Activated CD8-positive, alpha-beta memory T cell treated with anti-CD3 and anti-CD28 coated beads, Interleukin-2, amount 10 ng/mL, durations not matched to agents 7 days and 5 days (primary cell): ENCODE data around the gene JSRP1. TPM values are rescaled to one million over a fixed set of nuclear protein-coding genes. Genes with fewer than 3 reads are reported as not detected.

Experiments
- ATAC-seq: fragments of 150-1000 bp; cut with Tn5 transposase; one replicate; pipeline ENCODE4 v1.10.0; 2021; ENCODE audit warnings: moderate library complexity
- CTCF ChIA-PET: fragments of 350-600 bp; sonication (Branson Sonifier 250); formaldehyde crosslinking; loops from one replicate; lab custom pipeline; 2021; ENCODE audit warnings: antibody characterized with exemption; lab: Charles Lee
- DNase-seq: peaks from one replicate; pipeline ENCODE4 v3.0.0-alpha.2; 2020
- H3K27ac Mint-ChIP-seq: one replicate; pipeline ENCODE4 v1.8.0; 2021; ENCODE audit warnings: mild to moderate bottlenecking, mixed read lengths
- H3K27me3 Mint-ChIP-seq: one replicate; pipeline ENCODE4 v1.8.0; 2021; ENCODE audit warnings: mixed read lengths
- H3K36me3 Mint-ChIP-seq: one replicate; pipeline ENCODE4 v1.8.0; 2021; ENCODE audit warnings: mild to moderate bottlenecking, mixed read lengths
- H3K4me1 Mint-ChIP-seq: one replicate; pipeline ENCODE4 v1.8.0; 2021; ENCODE audit warnings: mixed read lengths
- H3K4me3 Mint-ChIP-seq: one replicate; pipeline ENCODE4 v1.8.0; 2021; ENCODE audit warnings: mild to moderate bottlenecking, moderate library complexity, mixed read lengths
- H3K9me3 Mint-ChIP-seq: one replicate; pipeline ENCODE4 v1.8.0; 2022; ENCODE audit warnings: low read depth, mixed read lengths
- total RNA-seq, 2 experiments: library from RNA; stranded (reverse); gene quantifications; one replicate each; pipeline ENCODE4 v1.2.3, GENCODE V29; 2021

JSRP1 gene
- total RNA-seq, 2 experiments from 2014 or later, result 1.0 TPM; not detected in 1

DNA sequence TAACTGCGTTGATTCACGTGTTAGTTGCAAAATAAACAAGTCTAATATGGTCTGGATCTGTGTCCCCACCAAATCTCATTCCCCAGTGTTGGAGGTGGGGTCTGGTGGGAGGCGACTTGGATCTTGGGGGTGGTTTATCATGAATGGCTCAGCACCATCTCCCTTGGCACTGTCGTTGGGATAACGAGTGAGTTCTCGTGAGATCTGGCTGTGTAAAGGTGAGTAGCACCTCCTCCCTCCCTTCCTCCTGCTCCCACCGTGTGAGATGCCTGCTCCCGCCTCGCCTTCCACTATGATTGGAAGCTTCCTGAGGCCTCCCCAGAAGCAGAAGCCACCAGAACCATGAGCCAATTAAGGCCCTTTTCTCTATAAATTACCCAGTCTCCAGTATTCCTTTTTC lies 20.9 kb upstream of the JSRP1 start:
- no peaks in the 10 kb centered on the region for H3K27me3 Mint-ChIP-seq
- H3K4me3 Mint-ChIP-seq, result no peak overlapping the region
- H3K27ac Mint-ChIP-seq, result peak overlapping the region; percentile 49
- H3K36me3 Mint-ChIP-seq, result peaks cover 14% of the 10 kb centered on the region
- ATAC-seq (no peak), DNase-seq (no peak)
- peaks cover 31% of the 10 kb centered on the region for H3K4me1 Mint-ChIP-seq
- H3K9me3 Mint-ChIP-seq, result no peaks in the 10 kb centered on the region
- CTCF ChIA-PET, result interaction anchor here (0.9 to 7.0 kb wide), 4 partner anchors 10 to 115 kb away, joined by 3 to 52 read pairs (median 4); partner anchors contain the start of gene PLEKHJ1

DNA sequence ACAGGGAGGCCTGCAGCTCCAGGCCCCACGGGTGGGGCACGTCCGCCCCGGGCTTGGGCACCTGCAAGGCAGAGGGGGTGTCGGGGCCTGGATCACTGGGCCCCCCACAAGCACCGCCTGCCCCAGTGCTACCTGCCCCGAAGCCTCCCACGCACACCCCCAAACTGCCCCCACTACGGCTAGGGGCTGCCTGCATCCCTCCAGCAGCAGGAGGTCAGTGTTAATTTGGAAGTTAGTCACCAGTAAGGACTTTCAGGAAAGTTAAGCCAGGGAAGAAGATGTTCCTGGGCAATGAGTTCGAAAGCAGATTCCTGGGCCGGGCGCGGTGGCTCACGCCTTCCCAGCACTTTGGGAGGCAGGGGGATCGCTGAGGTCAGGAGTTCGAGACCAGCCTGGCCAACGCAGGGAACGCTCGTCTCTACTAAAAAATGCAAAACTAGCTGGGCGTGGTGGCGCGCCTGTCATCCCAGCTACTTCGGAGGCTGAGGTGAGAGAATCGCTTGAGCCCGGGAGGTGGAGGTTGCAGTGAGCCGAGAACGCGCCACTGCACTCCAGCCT lies 20.3 kb upstream of the JSRP1 start:
- CTCF ChIA-PET, result interaction anchor here (0.9 to 7.0 kb wide), 6 partner anchors 11 to 116 kb away, joined by 3 to 52 read pairs (median 12); partner anchors contain the start of gene PLEKHJ1
- Mint-ChIP-seq H3K4me1 (peaks cover 29% of the 10 kb centered on the region), H3K27me3 (no peaks in the 10 kb centered on the region), H3K36me3 (peaks cover 18% of the 10 kb centered on the region), H3K4me3 (no peak overlapping the region), H3K27ac (no peak overlapping the region), H3K9me3 (no peaks in the 10 kb centered on the region)
- DNase-seq (no peak), ATAC-seq (no peak)

DNA sequence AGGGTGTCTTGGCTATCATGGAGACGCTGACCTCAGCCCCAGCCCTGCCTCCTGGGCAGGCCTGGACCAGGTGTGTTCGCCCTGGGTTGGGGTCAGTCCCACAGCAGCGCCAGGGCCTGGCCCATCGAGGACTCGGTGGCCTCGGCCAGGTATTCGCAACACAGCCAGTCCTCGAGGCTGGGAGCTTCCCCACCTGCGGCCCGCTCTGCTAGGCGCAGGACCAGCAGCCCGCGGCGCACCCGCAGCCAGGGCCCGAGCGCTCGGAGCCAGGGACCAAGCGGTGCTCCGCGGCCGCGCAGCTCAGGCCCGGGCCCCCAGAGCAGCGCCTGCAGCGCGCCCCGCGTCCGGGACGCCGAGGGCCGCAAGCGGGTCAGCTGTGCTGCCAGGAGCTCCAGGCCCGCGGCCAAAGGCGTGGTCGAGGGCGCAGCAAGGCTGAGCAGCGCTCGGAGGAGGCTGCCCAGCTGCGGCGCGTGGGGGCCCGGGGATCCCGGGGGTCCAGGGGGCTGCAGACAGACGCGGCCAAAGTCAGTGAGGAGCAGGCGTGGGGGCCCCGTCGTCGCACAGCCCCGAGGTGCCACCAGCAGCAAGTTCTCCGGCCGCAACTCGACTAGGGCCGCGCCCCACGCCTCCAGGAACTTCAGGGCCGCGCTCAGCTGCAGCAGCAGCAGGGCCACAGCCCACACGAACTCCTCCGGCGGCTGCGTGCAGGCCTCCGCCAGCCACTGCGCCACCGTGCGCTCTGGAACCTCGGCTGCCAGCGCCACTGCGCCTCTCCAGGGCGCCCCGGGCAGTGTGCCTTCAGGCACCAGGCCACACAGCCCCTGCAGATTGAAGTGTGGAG lies 19.6 kb upstream of the JSRP1 start:
- Mint-ChIP-seq H3K27me3 (no peaks in the 10 kb centered on the region), H3K36me3 (peaks cover 22% of the 10 kb centered on the region), H3K9me3 (no peaks in the 10 kb centered on the region), H3K27ac (no peak overlapping the region), H3K4me3 (no peak overlapping the region), H3K4me1 (peaks cover 31% of the 10 kb centered on the region)
- no peak for ATAC-seq
- CTCF ChIA-PET, result interaction anchor here (1.0 to 7.0 kb wide), 6 partner anchors 11 to 372 kb away, joined by 6 to 58 read pairs (median 20); partner anchors contain the start of genes PLEKHJ1 and SF3A2
- no peak for DNase-seq

DNA sequence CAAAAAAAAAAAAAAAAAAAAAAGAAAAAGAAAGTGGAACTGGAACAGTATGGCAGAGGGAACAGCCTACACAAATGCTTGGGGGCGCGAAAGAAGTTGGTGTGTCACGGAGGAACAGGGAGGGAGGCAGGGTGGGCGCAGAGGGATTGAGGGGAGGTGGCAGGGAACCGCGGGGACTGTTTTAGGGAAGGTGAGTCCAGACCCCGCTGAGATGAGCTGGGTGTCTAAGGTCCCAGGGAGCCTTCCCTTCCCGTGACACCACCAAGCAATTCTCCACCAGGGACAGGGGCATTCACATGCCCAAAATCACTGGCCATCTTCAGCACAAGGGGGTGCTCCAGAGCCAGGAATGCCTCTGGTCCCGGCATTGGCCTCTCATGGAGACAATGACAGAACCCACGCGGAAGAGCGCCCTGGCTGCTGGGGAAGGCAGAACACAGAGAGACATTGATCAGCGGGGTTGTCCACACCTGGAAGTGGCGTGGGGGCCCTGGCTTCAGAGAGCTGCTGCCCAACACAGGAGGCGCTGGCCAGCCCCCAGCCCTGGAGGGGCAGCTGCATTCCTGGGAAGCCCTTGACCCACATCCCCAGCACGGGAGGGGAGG lies 18.8 kb upstream of the JSRP1 start:
- H3K27me3 Mint-ChIP-seq, result no peaks in the 10 kb centered on the region
- DNase-seq (peak; percentile 73), ATAC-seq (no peak)
- H3K9me3 Mint-ChIP-seq, result no peaks in the 10 kb centered on the region
- H3K27ac Mint-ChIP-seq, result no peak overlapping the region
- peaks cover 31% of the 10 kb centered on the region for H3K4me1 Mint-ChIP-seq
- H3K4me3 Mint-ChIP-seq, result no peak overlapping the region
- H3K36me3 Mint-ChIP-seq, result peaks cover 23% of the 10 kb centered on the region
- CTCF ChIA-PET, result interaction anchor here (1.0 to 7.0 kb wide), 13 partner anchors 12 to 373 kb away, joined by 3 to 58 read pairs (median 6); partner anchors contain the start of genes PLEKHJ1 and SF3A2

- Mint-ChIP-seq H3K27me3 (no peaks in the 10 kb centered on the region), H3K4me1 (peaks cover 31% of the 10 kb centered on the region), H3K9me3 (no peaks in the 10 kb centered on the region), H3K27ac (peak overlapping the region; percentile 80), H3K36me3 (peaks cover 25% of the 10 kb centered on the region), H3K4me3 (peak overlapping the region; percentile 90)
- CTCF ChIA-PET, result interaction anchor here (0.8 to 7.0 kb wide), 15 partner anchors 8 to 344 kb away, joined by 3 to 58 read pairs (median 6); partner anchors contain the start of genes PEAK3, PLEKHJ1 and SF3A2
- no peak for DNase-seq
- ATAC-seq, result no peak
Measured at GRCh38 chr19:2274185-2274711, 18.0 kb upstream of the JSRP1 start.

DNA sequence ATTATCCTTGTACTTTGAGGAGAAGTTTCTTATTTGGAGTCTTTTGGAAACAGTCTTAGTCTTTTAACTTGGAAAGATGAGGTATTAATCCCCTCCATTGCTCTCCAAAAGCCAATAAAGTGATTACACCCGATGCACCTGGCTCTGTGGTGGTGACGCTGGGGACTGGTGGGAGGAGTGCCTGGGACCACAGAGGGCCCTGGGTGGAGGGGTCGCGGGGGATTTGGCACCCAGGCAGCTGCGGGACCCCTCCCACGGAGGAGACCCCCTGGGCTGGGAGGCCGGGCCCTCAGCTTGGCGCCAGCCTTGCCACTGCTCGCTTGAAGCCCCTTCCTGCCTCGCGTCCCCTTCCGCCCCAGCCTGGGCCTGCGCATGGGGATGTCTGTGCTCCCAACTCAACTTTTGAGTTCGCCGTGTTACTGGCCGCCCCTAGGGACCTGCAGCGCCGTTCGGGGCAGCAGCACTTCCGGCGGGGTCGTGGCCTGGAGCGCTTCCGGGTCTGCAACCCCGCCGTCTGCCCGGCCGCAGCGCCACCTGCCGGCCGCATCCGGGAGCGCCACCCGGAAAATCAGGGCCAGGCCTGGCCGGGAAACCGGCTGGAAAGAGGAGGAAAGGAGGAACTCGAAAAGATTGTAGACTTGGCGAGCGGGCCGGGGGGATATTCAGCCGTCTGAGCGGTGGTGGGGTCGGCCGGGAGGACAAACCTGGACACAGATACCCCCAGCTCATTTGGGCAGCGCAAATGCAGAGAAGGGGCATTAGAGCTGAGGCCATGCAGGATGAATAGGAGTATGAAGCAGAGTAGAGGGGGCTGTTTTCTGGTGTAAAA lies 17.4 kb upstream of the JSRP1 start:
- CTCF ChIA-PET, result interaction anchor here (0.6 to 7.0 kb wide), 16 partner anchors 8 to 343 kb away, joined by 3 to 58 read pairs (median 4); partner anchors contain the start of genes LSM7, PEAK3, PLEKHJ1 and SF3A2
- H3K4me1 Mint-ChIP-seq, result peaks cover 32% of the 10 kb centered on the region
- DNase-seq (peak; percentile 94), ATAC-seq (peak; percentile 65)
- peak overlapping the region; percentile 80 for H3K27ac Mint-ChIP-seq
- H3K9me3 Mint-ChIP-seq, result no peaks in the 10 kb centered on the region
- peak overlapping the region; percentile 90 for H3K4me3 Mint-ChIP-seq
- H3K36me3 Mint-ChIP-seq, result peaks cover 25% of the 10 kb centered on the region
- H3K27me3 Mint-ChIP-seq, result no peaks in the 10 kb centered on the region

GRCh38 chr19:2271234-2272103 lies 15.3 kb upstream of the JSRP1 start:
- CTCF ChIA-PET, result interaction anchor here (0.9 to 7.0 kb wide), 9 partner anchors 11 to 121 kb away, joined by 3 to 58 read pairs (median 7); partner anchors contain the start of genes PLEKHJ1 and SF3A2
- no peak for DNase-seq
- Mint-ChIP-seq H3K9me3 (no peaks in the 10 kb centered on the region), H3K27ac (peak overlapping the region; percentile 85), H3K27me3 (no peaks in the 10 kb centered on the region), H3K36me3 (peaks cover 25% of the 10 kb centered on the region), H3K4me1 (peaks cover 40% of the 10 kb centered on the region), H3K4me3 (peak overlapping the region; percentile 90)
- ATAC-seq, result no peak

- peak overlapping the region; percentile 94 for H3K27ac Mint-ChIP-seq
- H3K27me3 Mint-ChIP-seq, result no peaks in the 10 kb centered on the region
- ATAC-seq, result peak; percentile 8
- peaks cover 43% of the 10 kb centered on the region for H3K4me1 Mint-ChIP-seq
- peak overlapping the region; percentile 90 for H3K4me3 Mint-ChIP-seq
- H3K9me3 Mint-ChIP-seq, result no peaks in the 10 kb centered on the region
- CTCF ChIA-PET, result interaction anchor here (0.9 to 7.0 kb wide), 8 partner anchors 10 to 45 kb away, joined by 3 to 58 read pairs (median 10); partner anchors contain the start of genes PLEKHJ1 and SF3A2
- peaks cover 25% of the 10 kb centered on the region for H3K36me3 Mint-ChIP-seq
- DNase-seq, result peak; percentile 79
Measured at GRCh38 chr19:2270423-2271233, 14.4 kb upstream of the JSRP1 start.

DNA sequence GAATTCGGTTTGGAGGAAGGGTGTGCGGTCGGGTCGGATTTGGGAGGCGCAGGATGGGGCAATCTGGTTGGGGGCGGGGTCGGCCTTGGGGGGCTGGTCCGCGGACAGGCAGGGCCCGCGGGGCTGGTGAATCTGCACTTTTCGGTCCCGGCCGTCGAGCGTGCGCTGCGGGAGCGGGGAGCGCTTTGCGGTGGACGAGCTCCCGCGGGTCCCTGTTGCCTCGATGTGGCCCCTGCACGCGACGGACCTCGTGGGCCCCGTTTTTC lies 13.9 kb upstream of the JSRP1 start:
- peak overlapping the region; percentile 90 for H3K4me3 Mint-ChIP-seq
- no peaks in the 10 kb centered on the region for H3K27me3 Mint-ChIP-seq
- CTCF ChIA-PET, result interaction anchor here (0.9 to 6.1 kb wide), 4 partner anchors 10 to 35 kb away, joined by 3 to 58 read pairs (median 17); partner anchors contain the start of gene SF3A2
- H3K27ac Mint-ChIP-seq, result peak overlapping the region; percentile 94
- H3K36me3 Mint-ChIP-seq, result peaks cover 25% of the 10 kb centered on the region
- DNase-seq (peak; percentile 65), ATAC-seq (no peak)
- H3K4me1 Mint-ChIP-seq, result peaks cover 42% of the 10 kb centered on the region
- H3K9me3 Mint-ChIP-seq, result no peaks in the 10 kb centered on the region

- peak overlapping the region; percentile 94 for H3K27ac Mint-ChIP-seq
- H3K4me1 Mint-ChIP-seq, result peaks cover 39% of the 10 kb centered on the region
- H3K9me3 Mint-ChIP-seq, result no peaks in the 10 kb centered on the region
- CTCF ChIA-PET, result interaction anchor here (1.6 to 6.1 kb wide), 3 partner anchors 9 to 34 kb away, joined by 4 to 58 read pairs (median 30); partner anchors contain the start of gene SF3A2
- peak; percentile 99 for DNase-seq
- ATAC-seq, result peak; percentile 77
- H3K27me3 Mint-ChIP-seq, result no peaks in the 10 kb centered on the region
- H3K36me3 Mint-ChIP-seq, result peaks cover 25% of the 10 kb centered on the region
- peak overlapping the region; percentile 90 for H3K4me3 Mint-ChIP-seq
Measured at GRCh38 chr19:2269244-2270156, 13.3 kb upstream of the JSRP1 start.
